Upper lobe of right lung (tissue), 1 donor: Measurements from ENCODE around the gene SLC35E2B. TPM values are rescaled to one million over a fixed set of nuclear protein-coding genes. Genes with fewer than 3 reads are reported as not detected.

Experiments used
- ATAC-seq: fragments of 200-7000 bp; cut with Tn5 transposase; one replicate; pipeline ENCODE4 v1.9.1; 2020; ENCODE audit warnings: mild to moderate bottlenecking, moderate library complexity
- DNase-seq: peaks from one replicate; pipeline ENCODE4 v3.0.0-alpha.2; 2020
- H3K27ac ChIP-seq: fragments of 200-600 bp; one replicate; pipeline ENCODE4 v1.8.0; 2022
- H3K27me3 ChIP-seq: fragments of 200-600 bp; one replicate; pipeline ENCODE4 v1.8.0; 2022; ENCODE audit warnings: mild to moderate bottlenecking
- H3K36me3 ChIP-seq: fragments of 200-600 bp; one replicate; pipeline ENCODE4 v1.8.0; 2022
- H3K4me1 ChIP-seq: fragments of 200-600 bp; one replicate; pipeline ENCODE4 v1.8.0; 2022
- H3K4me3 ChIP-seq: fragments of 200-600 bp; one replicate; pipeline ENCODE4 v1.8.0; 2022; ENCODE audit warnings: mild to moderate bottlenecking
- H3K9me3 ChIP-seq: fragments of 200-600 bp; one replicate; pipeline ENCODE4 v1.8.0; 2022
- CTCF ChIP-seq: fragments of 200-600 bp; IDR thresholded peaks from one replicate; pipeline ENCODE4 v1.8.0; 2022; ENCODE audit warnings: antibody characterized with exemption
- intact Hi-C: fragments of 100-400 bp; cut with DNase I; formaldehyde crosslinking; loops from one replicate; pipeline ENCODE4 v1.11.0; 2022
- total RNA-seq: library from RNA; stranded (reverse); fragmentation: NEBNext Ultra II Directional; extraction: Animal tissue kit (Norgen Biotek cat#: 25700); gene quantifications from one replicate; pipeline ENCODE4 v1.2.1, GENCODE V29; 2021
- donor health status: DM: no; HTN: yes; CAD: no; lungs with severe emphysema.

Gene SLC35E2B
- total RNA-seq, 1 donor from 2014 or later: 49.8 TPM

- Histone ChIP-seq H3K4me1 (peaks cover 2% of the 10 kb centered on the region), H3K36me3 (peaks cover 7% of the 10 kb centered on the region), H3K27ac (peak overlapping the region; percentile 84), H3K27me3 (peaks cover 10% of the 10 kb centered on the region), H3K4me3 (peak overlapping the region; percentile 43), H3K9me3 (no peaks in the 10 kb centered on the region)
- ATAC-seq (peak; percentile 42), DNase-seq (peak; percentile 85)
- TF ChIP-seq CTCF: no peak
- intact Hi-C loops: no loop called here
Observed at GRCh38 chr1:1630191-1630964, 62.2 kb downstream of the SLC35E2B start.

GRCh38 chr1:1629430-1630190 lies 63.0 kb downstream of the SLC35E2B start:
- Histone ChIP-seq H3K27ac (peak overlapping the region; percentile 26), H3K9me3 (no peaks in the 10 kb centered on the region), H3K4me3 (peak overlapping the region; percentile 25), H3K4me1 (peaks cover 2% of the 10 kb centered on the region), H3K27me3 (peaks cover 10% of the 10 kb centered on the region), H3K36me3 (peaks cover 7% of the 10 kb centered on the region)
- peak; percentile 78 for DNase-seq
- ATAC-seq: peak; percentile 22
- no peak for TF ChIP-seq CTCF
- intact Hi-C loops: no loop called here

- Histone ChIP-seq H3K27me3 (peaks cover 10% of the 10 kb centered on the region), H3K4me3 (peak overlapping the region; percentile 25), H3K9me3 (no peaks in the 10 kb centered on the region), H3K27ac (peak overlapping the region; percentile 26), H3K4me1 (peaks cover 2% of the 10 kb centered on the region), H3K36me3 (peaks cover 7% of the 10 kb centered on the region)
- DNase-seq (no peak), ATAC-seq (no peak)
- intact Hi-C loops: no loop called here
- TF ChIP-seq CTCF: no peak
Observed at GRCh38 chr1:1628754-1629429, 63.7 kb downstream of the SLC35E2B start.

- H3K4me3 ChIP-seq: no peak overlapping the region
- ATAC-seq (no peak), DNase-seq (peak; percentile 66)
- peaks cover 10% of the 10 kb centered on the region for H3K27me3 ChIP-seq
- no peak for TF ChIP-seq CTCF
- intact Hi-C loops: no loop called here
- peaks cover 7% of the 10 kb centered on the region for H3K36me3 ChIP-seq
- H3K9me3 ChIP-seq: no peaks in the 10 kb centered on the region
- peaks cover 2% of the 10 kb centered on the region for H3K4me1 ChIP-seq
- H3K27ac ChIP-seq: no peak overlapping the region
Observed at GRCh38 chr1:1627829-1628753, 64.5 kb downstream of the SLC35E2B start.

GRCh38 chr1:1627261-1627828 lies 65.2 kb downstream of the SLC35E2B start:
- no peak for ATAC-seq
- intact Hi-C loops: no loop called here

More at GRCh38 chr1:1627261-1627828, 65.2 kb downstream of the SLC35E2B start:
- H3K9me3 ChIP-seq: no peaks in the 10 kb centered on the region
- peaks cover 7% of the 10 kb centered on the region for H3K36me3 ChIP-seq
- peaks cover 2% of the 10 kb centered on the region for H3K4me1 ChIP-seq
- H3K27me3 ChIP-seq: peaks cover 10% of the 10 kb centered on the region
- no peak overlapping the region for H3K27ac ChIP-seq
- H3K4me3 ChIP-seq: no peak overlapping the region
- TF ChIP-seq CTCF: no peak
- no peak for DNase-seq
